ENCODE data around the gene PLAAT3.
"Not testable (repeated sequence)": the region's sequence is repeated elsewhere in the genome, so short reads cannot be mapped to it uniquely, and the experiment has no call there.

PLAAT3 gene

GRCh38 chr11:63548178-63548577 lies 66.1 kb downstream of the PLAAT3 start:
- Histone ChIP-seq H3K27me3 (ENCODE audit: control insufficient read depth, insufficient read depth, low read length) (no peaks in the 10 kb centered on the region), H3K36me3 (ENCODE audit: control insufficient read depth, insufficient read depth, low read length) (no peaks in the 10 kb centered on the region), H3K9ac (ENCODE audit: low read depth, low read length) (no peak overlapping the region), H3K4me1 (ENCODE audit: control insufficient read depth, insufficient read depth, low read length) (no peaks in the 10 kb centered on the region), H3K4me3 (ENCODE audit: low read depth, low read length) (no peak overlapping the region), H3K9me3 (ENCODE audit: control insufficient read depth, insufficient read depth, low read length) (no peaks in the 10 kb centered on the region)

GRCh38 chr11:63547061-63547460 lies 67.2 kb downstream of the PLAAT3 start:
- Histone ChIP-seq H3K9ac (ENCODE audit: low read depth, low read length) (no peak overlapping the region), H3K9me3 (ENCODE audit: control insufficient read depth, insufficient read depth, low read length) (no peaks in the 10 kb centered on the region), H3K4me3 (ENCODE audit: low read depth, low read length) (no peak overlapping the region), H3K27me3 (ENCODE audit: control insufficient read depth, insufficient read depth, low read length) (no peaks in the 10 kb centered on the region), H3K36me3 (ENCODE audit: control insufficient read depth, insufficient read depth, low read length) (no peaks in the 10 kb centered on the region), H3K4me1 (ENCODE audit: control insufficient read depth, insufficient read depth, low read length) (no peaks in the 10 kb centered on the region)

DNA sequence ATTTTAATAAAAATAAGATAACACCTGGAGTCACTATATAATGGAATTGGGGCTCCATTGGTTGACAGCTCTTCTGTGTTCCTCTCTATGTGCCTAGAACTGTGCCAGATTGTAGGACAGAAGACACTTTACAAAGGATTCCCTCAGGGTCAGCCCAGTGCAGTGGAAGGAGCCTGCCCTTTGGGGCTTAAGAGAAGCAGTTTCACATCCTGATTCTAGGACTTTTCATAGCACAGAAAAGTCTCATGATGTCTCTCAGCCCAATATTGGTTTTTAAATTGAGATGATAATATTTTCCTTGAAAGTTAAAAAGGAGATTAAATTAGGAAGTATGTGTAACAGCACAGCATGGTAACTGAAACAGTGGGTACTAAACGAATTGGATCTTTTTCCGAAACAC lies 70.5 kb downstream of the PLAAT3 start:
- no peaks in the 10 kb centered on the region for H3K27me3 ChIP-seq (ENCODE audit: control insufficient read depth, insufficient read depth, low read length)

GRCh38 chr11:63542506-63542905 lies 71.7 kb downstream of the PLAAT3 start:
- H3K27me3 ChIP-seq (ENCODE audit: control insufficient read depth, insufficient read depth, low read length); H3K36me3 ChIP-seq (ENCODE audit: control insufficient read depth, insufficient read depth, low read length); H3K9me3 ChIP-seq (ENCODE audit: control insufficient read depth, insufficient read depth, low read length); H3K4me3 ChIP-seq (ENCODE audit: low read depth, low read length); H3K9ac ChIP-seq (ENCODE audit: low read depth, low read length); H3K4me1 ChIP-seq (ENCODE audit: control insufficient read depth, insufficient read depth, low read length): not testable (repeated sequence)

More for the DNA sequence above, 70.5 kb downstream of the PLAAT3 start:
- Histone ChIP-seq H3K9me3 (ENCODE audit: control insufficient read depth, insufficient read depth, low read length) (no peaks in the 10 kb centered on the region), H3K9ac (ENCODE audit: low read depth, low read length) (no peak overlapping the region), H3K36me3 (ENCODE audit: control insufficient read depth, insufficient read depth, low read length) (no peaks in the 10 kb centered on the region), H3K4me3 (ENCODE audit: low read depth, low read length) (no peak overlapping the region), H3K4me1 (ENCODE audit: control insufficient read depth, insufficient read depth, low read length) (no peaks in the 10 kb centered on the region)

- Histone ChIP-seq H3K4me3 (ENCODE audit: low read depth, low read length) (no peak overlapping the region), H3K36me3 (ENCODE audit: control insufficient read depth, insufficient read depth, low read length) (no peaks in the 10 kb centered on the region), H3K4me1 (ENCODE audit: control insufficient read depth, insufficient read depth, low read length) (peaks cover 12% of the 10 kb centered on the region), H3K9ac (ENCODE audit: low read depth, low read length) (no peak overlapping the region), H3K27me3 (ENCODE audit: control insufficient read depth, insufficient read depth, low read length) (no peaks in the 10 kb centered on the region), H3K9me3 (ENCODE audit: control insufficient read depth, insufficient read depth, low read length) (no peaks in the 10 kb centered on the region)
Measured at GRCh38 chr11:63537293-63538101, 76.7 kb downstream of the PLAAT3 start.

GRCh38 chr11:63536669-63537292 lies 77.5 kb downstream of the PLAAT3 start, which contains the start of gene PLAAT4:
PLAAT4 (plus strand) TSS chr11:63536808; CDS start chr11:63536869, 61 bp downstream.
- no peaks in the 10 kb centered on the region for H3K36me3 ChIP-seq (ENCODE audit: control insufficient read depth, insufficient read depth, low read length)
- no peak within 1 kb of the TSS for H3K4me3 ChIP-seq (ENCODE audit: low read depth, low read length)
- no peaks in the 10 kb centered on the region for H3K27me3 ChIP-seq (ENCODE audit: control insufficient read depth, insufficient read depth, low read length)
- no peak within 1 kb of the TSS for H3K9ac ChIP-seq (ENCODE audit: low read depth, low read length)
- H3K9me3 ChIP-seq (ENCODE audit: control insufficient read depth, insufficient read depth, low read length): no peaks in the 10 kb centered on the region
- H3K4me1 ChIP-seq (ENCODE audit: control insufficient read depth, insufficient read depth, low read length): peaks cover 17% of the 10 kb centered on the region

GRCh38 chr11:63535734-63536133 lies 78.5 kb downstream of the PLAAT3 start:
- no peaks in the 10 kb centered on the region for H3K27me3 ChIP-seq (ENCODE audit: control insufficient read depth, insufficient read depth, low read length)
- no peaks in the 10 kb centered on the region for H3K9me3 ChIP-seq (ENCODE audit: control insufficient read depth, insufficient read depth, low read length)
- no peak overlapping the region for H3K9ac ChIP-seq (ENCODE audit: low read depth, low read length)
- H3K4me1 ChIP-seq (ENCODE audit: control insufficient read depth, insufficient read depth, low read length): peaks cover 22% of the 10 kb centered on the region
- H3K4me3 ChIP-seq (ENCODE audit: low read depth, low read length): no peak overlapping the region
- no peaks in the 10 kb centered on the region for H3K36me3 ChIP-seq (ENCODE audit: control insufficient read depth, insufficient read depth, low read length)

GRCh38 chr11:63534895-63535461 lies 79.3 kb downstream of the PLAAT3 start:
- no peak overlapping the region for H3K9ac ChIP-seq (ENCODE audit: low read depth, low read length)
- peaks cover 24% of the 10 kb centered on the region for H3K4me1 ChIP-seq (ENCODE audit: control insufficient read depth, insufficient read depth, low read length)
- H3K36me3 ChIP-seq (ENCODE audit: control insufficient read depth, insufficient read depth, low read length): no peaks in the 10 kb centered on the region
- no peaks in the 10 kb centered on the region for H3K9me3 ChIP-seq (ENCODE audit: control insufficient read depth, insufficient read depth, low read length)
- no peak overlapping the region for H3K4me3 ChIP-seq (ENCODE audit: low read depth, low read length)
- no peaks in the 10 kb centered on the region for H3K27me3 ChIP-seq (ENCODE audit: control insufficient read depth, insufficient read depth, low read length)

- Histone ChIP-seq H3K36me3 (ENCODE audit: control insufficient read depth, insufficient read depth, low read length) (no peaks in the 10 kb centered on the region), H3K4me3 (ENCODE audit: low read depth, low read length) (no peak overlapping the region), H3K27me3 (ENCODE audit: control insufficient read depth, insufficient read depth, low read length) (no peaks in the 10 kb centered on the region), H3K9me3 (ENCODE audit: control insufficient read depth, insufficient read depth, low read length) (no peaks in the 10 kb centered on the region), H3K9ac (ENCODE audit: low read depth, low read length) (no peak overlapping the region), H3K4me1 (ENCODE audit: control insufficient read depth, insufficient read depth, low read length) (peaks cover 30% of the 10 kb centered on the region)
Measured at GRCh38 chr11:63534076-63534475, 80.2 kb downstream of the PLAAT3 start.

- Histone ChIP-seq H3K9me3 (ENCODE audit: control insufficient read depth, insufficient read depth, low read length) (no peaks in the 10 kb centered on the region), H3K27me3 (ENCODE audit: control insufficient read depth, insufficient read depth, low read length) (no peaks in the 10 kb centered on the region), H3K4me1 (ENCODE audit: control insufficient read depth, insufficient read depth, low read length) (peaks cover 34% of the 10 kb centered on the region), H3K4me3 (ENCODE audit: low read depth, low read length) (no peak overlapping the region), H3K9ac (ENCODE audit: low read depth, low read length) (peak overlapping the region; percentile 5), H3K36me3 (ENCODE audit: control insufficient read depth, insufficient read depth, low read length) (no peaks in the 10 kb centered on the region)
Measured at GRCh38 chr11:63532799-63533475, 81.3 kb downstream of the PLAAT3 start.

DNA sequence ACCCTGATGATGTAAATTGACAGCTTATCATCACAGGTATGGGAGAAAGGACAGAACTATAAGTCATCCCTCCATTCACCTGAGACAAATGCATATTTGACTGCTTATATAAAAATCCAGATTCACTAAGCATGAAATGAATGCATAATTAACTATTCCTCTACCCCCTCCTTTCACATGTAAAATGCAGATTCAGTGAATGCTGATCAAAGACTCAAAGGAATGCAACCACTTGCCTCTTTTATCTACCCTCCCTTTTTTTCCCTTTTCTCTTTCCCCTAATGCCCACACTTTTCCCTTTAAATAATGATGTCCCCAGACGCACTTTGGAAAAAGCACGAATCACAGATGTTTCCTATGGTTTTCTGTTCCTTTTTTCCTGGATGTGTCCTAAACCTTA lies 82.1 kb downstream of the PLAAT3 start:
- peaks cover 40% of the 10 kb centered on the region for H3K4me1 ChIP-seq (ENCODE audit: control insufficient read depth, insufficient read depth, low read length)
- H3K9ac ChIP-seq (ENCODE audit: low read depth, low read length): peak overlapping the region; percentile 19
- H3K4me3 ChIP-seq (ENCODE audit: low read depth, low read length): peak overlapping the region; percentile 10
- no peaks in the 10 kb centered on the region for H3K27me3 ChIP-seq (ENCODE audit: control insufficient read depth, insufficient read depth, low read length)
- no peaks in the 10 kb centered on the region for H3K36me3 ChIP-seq (ENCODE audit: control insufficient read depth, insufficient read depth, low read length)
- no peaks in the 10 kb centered on the region for H3K9me3 ChIP-seq (ENCODE audit: control insufficient read depth, insufficient read depth, low read length)
